Measurements from ENCODE around the gene ABCF2.
A peak's percentile ranks its signal among the peaks of the same experiment; 100 is the strongest.

The ABCF2 gene

GRCh38 chr7:151247611-151248345 lies 20.8 kb upstream of the ABCF2 start:
- H3K36me3 Mint-ChIP-seq, result no peaks in the 10 kb centered on the region
- H3K4me1 Mint-ChIP-seq (ENCODE audit: low read depth), result peaks cover 53% of the 10 kb centered on the region
- no peaks in the 10 kb centered on the region for H3K9me3 Mint-ChIP-seq (ENCODE audit: low read depth)
- H3K27me3 Mint-ChIP-seq, result no peaks in the 10 kb centered on the region
- H3K4me3 Mint-ChIP-seq, result peak overlapping the region; percentile 85
- H3K27ac Mint-ChIP-seq, result no peak overlapping the region

- Mint-ChIP-seq H3K27me3 (no peaks in the 10 kb centered on the region), H3K4me3 (peak overlapping the region; percentile 30), H3K27ac (no peak overlapping the region), H3K36me3 (no peaks in the 10 kb centered on the region), H3K4me1 (ENCODE audit: low read depth) (peaks cover 49% of the 10 kb centered on the region), H3K9me3 (ENCODE audit: low read depth) (no peaks in the 10 kb centered on the region)
Measured at GRCh38 chr7:151246851-151247580, 20.0 kb upstream of the ABCF2 start.

GRCh38 chr7:151246102-151246850 lies 19.3 kb upstream of the ABCF2 start:
- Mint-ChIP-seq H3K4me3 (peak overlapping the region; percentile 67), H3K36me3 (no peaks in the 10 kb centered on the region), H3K27ac (no peak overlapping the region), H3K27me3 (no peaks in the 10 kb centered on the region), H3K9me3 (ENCODE audit: low read depth) (no peaks in the 10 kb centered on the region), H3K4me1 (ENCODE audit: low read depth) (peaks cover 49% of the 10 kb centered on the region)

DNA sequence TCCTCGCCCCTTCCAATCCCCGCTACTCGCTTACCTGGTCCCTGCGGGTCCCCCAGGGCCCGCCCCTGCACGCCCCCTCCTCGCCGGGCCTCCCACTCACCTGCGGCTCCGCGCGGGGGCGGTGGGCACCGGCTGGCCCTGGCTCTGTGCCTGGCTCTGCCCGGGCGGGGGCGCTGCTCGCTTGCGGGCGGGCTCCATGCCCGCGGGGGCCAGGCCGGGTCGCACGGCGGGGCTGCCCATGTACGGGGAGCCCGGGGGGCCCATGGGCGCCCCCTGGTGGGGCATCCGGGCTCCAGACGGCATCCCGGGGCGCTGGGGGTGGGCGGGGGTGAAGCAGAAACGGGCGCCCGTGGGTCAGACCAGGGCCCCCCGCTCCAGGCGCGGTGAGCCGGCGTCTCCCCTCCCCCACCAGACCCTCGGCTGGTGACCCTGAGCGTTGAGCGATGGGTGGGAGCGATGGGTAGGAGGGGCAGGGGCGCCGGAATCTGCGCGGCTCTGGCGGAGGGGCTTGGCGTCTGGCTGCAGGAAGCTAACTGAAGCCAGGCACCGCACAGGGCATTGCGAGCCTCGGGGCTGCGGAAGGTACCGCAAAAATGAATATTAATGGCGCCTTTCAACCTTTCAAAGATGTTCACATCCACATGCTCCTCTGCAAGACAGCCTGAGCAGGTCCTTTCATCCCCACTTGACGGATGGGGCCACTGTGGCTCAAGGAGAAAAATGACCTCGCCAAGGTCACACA lies 18.5 kb upstream of the ABCF2 start:
- Mint-ChIP-seq H3K4me1 (ENCODE audit: low read depth) (peaks cover 42% of the 10 kb centered on the region), H3K36me3 (no peaks in the 10 kb centered on the region), H3K4me3 (peak overlapping the region; percentile 67), H3K27ac (no peak overlapping the region), H3K27me3 (no peaks in the 10 kb centered on the region), H3K9me3 (ENCODE audit: low read depth) (no peaks in the 10 kb centered on the region)

DNA sequence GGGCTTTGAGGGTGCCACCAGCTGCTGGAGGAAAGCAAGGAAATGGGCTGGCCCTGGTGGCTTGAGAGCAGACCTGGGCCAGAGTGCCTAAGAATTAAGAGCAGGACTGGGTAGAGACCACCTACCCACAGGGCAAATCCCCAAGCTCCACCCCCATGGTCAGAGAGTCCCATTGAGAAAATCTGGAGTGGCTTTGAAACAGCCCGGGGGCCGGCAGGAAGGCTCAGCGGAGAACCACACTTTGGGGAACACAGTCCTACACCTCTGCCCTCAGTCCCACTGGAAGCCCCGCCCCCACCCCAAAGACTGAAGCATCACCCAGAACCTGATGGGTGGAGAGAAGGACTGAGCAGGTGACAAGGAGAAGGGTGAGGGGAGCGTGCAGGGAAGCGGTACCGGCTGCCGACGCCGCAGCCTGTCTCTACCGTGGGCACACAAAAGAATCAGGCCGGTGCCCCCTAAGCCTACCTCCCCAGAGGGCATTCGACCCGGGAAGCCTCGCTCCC lies 17.9 kb upstream of the ABCF2 start:
- Mint-ChIP-seq H3K27ac (no peak overlapping the region), H3K27me3 (no peaks in the 10 kb centered on the region), H3K4me3 (peak overlapping the region; percentile 56), H3K36me3 (no peaks in the 10 kb centered on the region), H3K4me1 (ENCODE audit: low read depth) (peaks cover 36% of the 10 kb centered on the region), H3K9me3 (ENCODE audit: low read depth) (no peaks in the 10 kb centered on the region)

- Mint-ChIP-seq H3K27ac (no peak overlapping the region), H3K4me1 (ENCODE audit: low read depth) (peaks cover 34% of the 10 kb centered on the region), H3K36me3 (no peaks in the 10 kb centered on the region)
Measured at GRCh38 chr7:151244196-151244840, 17.3 kb upstream of the ABCF2 start.

DNA sequence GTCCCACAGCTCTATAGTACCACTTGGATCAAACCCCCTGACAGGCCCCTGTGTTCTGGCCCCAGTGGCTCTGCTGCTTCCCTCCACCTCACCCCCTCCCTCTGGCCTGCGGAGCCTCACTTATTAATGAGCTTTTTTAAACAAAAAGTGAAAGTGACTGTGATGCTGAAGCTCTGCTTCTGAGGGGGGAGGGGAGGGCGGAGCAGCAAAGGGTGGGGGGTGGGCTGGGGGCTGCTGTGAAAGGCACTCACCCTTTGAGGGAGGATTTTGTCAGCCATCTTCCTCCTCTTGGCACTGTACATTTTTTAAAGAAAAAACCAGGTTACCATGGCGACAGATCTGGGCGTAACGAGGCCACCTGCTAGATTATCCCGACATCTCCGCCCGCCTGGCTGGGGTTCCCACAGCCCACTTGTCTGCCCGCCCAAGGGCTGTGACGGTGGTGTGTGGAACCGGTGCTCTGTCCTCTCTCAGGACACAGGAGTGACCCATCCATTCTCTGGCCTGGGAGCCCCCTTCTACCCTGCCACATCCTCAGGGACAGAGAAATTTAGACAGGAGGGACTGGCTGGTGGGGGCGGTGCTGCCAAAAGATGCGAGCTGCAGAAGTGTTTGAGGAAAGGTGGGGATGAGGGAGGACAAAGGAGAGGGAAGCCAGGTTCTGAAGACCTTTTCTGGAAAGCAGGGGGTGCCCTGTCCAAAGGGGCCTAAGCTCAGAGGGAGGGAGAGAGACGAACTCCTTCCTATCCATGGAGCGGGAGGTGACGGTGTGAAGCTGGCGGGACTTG lies 16.6 kb upstream of the ABCF2 start:
- Mint-ChIP-seq H3K27ac (no peak overlapping the region), H3K9me3 (ENCODE audit: low read depth) (no peaks in the 10 kb centered on the region), H3K4me3 (peak overlapping the region; percentile 65), H3K27me3 (no peaks in the 10 kb centered on the region), H3K36me3 (no peaks in the 10 kb centered on the region), H3K4me1 (ENCODE audit: low read depth) (peaks cover 32% of the 10 kb centered on the region)

More at GRCh38 chr7:151244196-151244840, 17.3 kb upstream of the ABCF2 start:
- H3K9me3 Mint-ChIP-seq (ENCODE audit: low read depth), result no peaks in the 10 kb centered on the region
- peak overlapping the region; percentile 56 for H3K4me3 Mint-ChIP-seq
- H3K27me3 Mint-ChIP-seq, result no peaks in the 10 kb centered on the region

DNA sequence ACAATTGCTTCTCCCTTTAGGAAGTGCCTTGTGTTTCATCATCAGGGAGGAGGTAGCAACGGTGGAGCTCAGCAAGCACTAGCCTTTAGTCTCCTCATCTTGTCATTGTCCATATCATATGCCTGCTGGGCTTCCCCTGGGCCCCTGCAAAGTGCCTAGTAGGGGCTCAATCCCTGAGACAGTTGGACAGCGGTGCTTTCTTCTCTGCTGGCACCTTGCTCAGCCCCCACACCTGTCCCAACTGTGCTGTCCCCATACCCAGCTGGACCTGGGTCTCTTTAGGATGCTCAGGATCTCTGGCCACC lies 16.0 kb upstream of the ABCF2 start:
- Mint-ChIP-seq H3K27ac (peak overlapping the region; percentile 58), H3K4me3 (peak overlapping the region; percentile 65), H3K9me3 (ENCODE audit: low read depth) (no peaks in the 10 kb centered on the region), H3K36me3 (no peaks in the 10 kb centered on the region), H3K4me1 (ENCODE audit: low read depth) (peaks cover 29% of the 10 kb centered on the region), H3K27me3 (no peaks in the 10 kb centered on the region)

GRCh38 chr7:151242159-151243044 lies 15.4 kb upstream of the ABCF2 start:
- Mint-ChIP-seq H3K4me1 (ENCODE audit: low read depth) (peaks cover 25% of the 10 kb centered on the region), H3K4me3 (no peak overlapping the region), H3K36me3 (no peaks in the 10 kb centered on the region), H3K27ac (no peak overlapping the region), H3K27me3 (no peaks in the 10 kb centered on the region), H3K9me3 (ENCODE audit: low read depth) (no peaks in the 10 kb centered on the region)

- Mint-ChIP-seq H3K27me3 (no peaks in the 10 kb centered on the region), H3K27ac (no peak overlapping the region), H3K36me3 (no peaks in the 10 kb centered on the region), H3K4me1 (ENCODE audit: low read depth) (peaks cover 25% of the 10 kb centered on the region), H3K9me3 (ENCODE audit: low read depth) (no peaks in the 10 kb centered on the region), H3K4me3 (no peak overlapping the region)
Measured at GRCh38 chr7:151241755-151242096, 14.7 kb upstream of the ABCF2 start.

DNA sequence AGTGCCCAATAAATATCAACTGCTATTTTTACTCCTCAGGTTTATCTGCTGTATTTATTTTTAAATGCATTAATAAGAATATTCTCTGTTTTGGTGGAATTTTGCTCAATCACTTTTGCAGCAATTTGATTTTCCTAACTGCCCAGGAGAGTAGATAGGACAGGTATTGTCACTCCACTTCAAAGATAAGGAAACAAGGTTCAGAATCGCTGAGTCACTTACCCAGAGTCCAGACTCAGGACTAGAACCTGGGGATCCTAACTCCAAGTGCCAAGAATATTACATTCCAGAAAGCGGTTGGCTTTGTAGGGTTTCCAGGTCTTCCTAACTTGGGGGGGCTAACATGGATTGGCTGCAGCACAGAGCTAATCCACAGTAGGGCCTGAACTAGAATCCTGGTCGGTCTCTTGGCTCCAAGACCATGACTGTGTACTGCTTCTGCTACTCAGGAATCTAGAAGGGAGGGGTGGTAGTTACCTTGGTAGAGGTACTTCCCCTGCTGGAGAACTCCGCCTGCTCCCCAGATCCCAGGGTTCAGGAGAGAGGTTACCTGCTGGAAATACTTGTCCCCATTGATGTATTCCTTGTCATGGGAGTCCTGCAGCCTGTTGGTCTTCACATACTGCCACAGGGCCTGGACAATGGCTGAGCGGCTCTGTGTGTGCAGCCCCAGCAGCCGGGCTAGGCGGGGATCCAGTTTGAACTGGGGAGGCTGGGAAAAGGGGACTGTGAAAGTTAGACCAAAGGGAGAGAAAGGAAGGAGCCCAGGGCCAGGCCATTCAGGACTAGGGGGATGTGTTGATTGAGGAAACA lies 14.1 kb upstream of the ABCF2 start:
- H3K4me1 Mint-ChIP-seq (ENCODE audit: low read depth), result peaks cover 24% of the 10 kb centered on the region
- H3K36me3 Mint-ChIP-seq, result no peaks in the 10 kb centered on the region
- H3K27ac Mint-ChIP-seq, result no peak overlapping the region
- H3K4me3 Mint-ChIP-seq, result no peak overlapping the region
- no peaks in the 10 kb centered on the region for H3K9me3 Mint-ChIP-seq (ENCODE audit: low read depth)
- H3K27me3 Mint-ChIP-seq, result no peaks in the 10 kb centered on the region

DNA sequence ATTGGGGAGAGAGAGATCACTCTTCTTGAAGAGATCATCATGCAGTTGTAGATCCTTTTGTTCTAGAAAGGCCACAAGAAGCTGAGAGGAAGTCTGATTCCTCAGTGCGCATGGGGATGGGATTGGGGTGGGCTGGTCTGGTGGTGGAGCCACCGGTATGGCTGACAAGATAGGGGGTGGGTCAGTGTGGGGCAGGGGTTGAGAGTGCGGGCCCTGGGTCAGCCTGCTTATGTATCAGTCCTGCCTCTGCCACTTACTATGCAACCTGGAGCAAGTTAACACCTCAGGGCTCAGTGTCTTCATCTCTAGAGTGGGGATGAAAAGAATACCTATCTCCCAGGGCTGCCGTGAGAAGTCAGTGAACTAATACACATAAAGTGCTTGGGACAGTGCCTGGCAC lies 13.5 kb upstream of the ABCF2 start:
- Mint-ChIP-seq H3K36me3 (no peaks in the 10 kb centered on the region), H3K9me3 (ENCODE audit: low read depth) (no peaks in the 10 kb centered on the region), H3K4me1 (ENCODE audit: low read depth) (peaks cover 22% of the 10 kb centered on the region), H3K27me3 (no peaks in the 10 kb centered on the region), H3K4me3 (no peak overlapping the region), H3K27ac (no peak overlapping the region)

Data from activated naive CD8-positive, alpha-beta T cell (primary cell).